ENCODE data around the gene LMTK3. TPM values are rescaled to one million over a fixed set of nuclear protein-coding genes. Genes with fewer than 3 reads are reported as not detected.

Gene LMTK3
- total RNA-seq, 1 donor from 2014 or later, result 0.02 TPM

- peaks cover 30% of the 10 kb centered on the region for H3K4me1 Mint-ChIP-seq
- H2AFZ ChIP-seq (replicated peaks), result no peak overlapping the region
- no peak overlapping the region for H3K27ac ChIP-seq
Measured at GRCh38 chr19:48512504-48513288, 1.1 kb upstream of the LMTK3 start.

GRCh38 chr19:48511321-48511731 is 309 bp downstream of the LMTK3 start:
- Histone ChIP-seq H3K9ac (no peak overlapping the region), H3K9me3 (ENCODE audit: low read depth) (no peaks in the 10 kb centered on the region), H3K4me3 (peak overlapping the region; percentile 52), H3K27ac (no peak overlapping the region), H3K4me2 (peak overlapping the region; percentile 92), H3K36me3 (no peaks in the 10 kb centered on the region), H2AFZ (replicated peaks) (peak overlapping the region; percentile 56), H3K4me1 (no peaks in the 10 kb centered on the region), H4K20me1 (ENCODE audit: low read depth) (no peaks in the 10 kb centered on the region), H3K79me2 (ENCODE audit: low read depth) (no peaks in the 10 kb centered on the region), H3K27me3 (peaks cover 30% of the 10 kb centered on the region), H3F3A (ENCODE audit: low read depth) (peaks cover 32% of the 10 kb centered on the region)
- Mint-ChIP-seq H3K36me3 (no peaks in the 10 kb centered on the region), H3K4me3 (peak overlapping the region; percentile 90), H3K27ac (no peak overlapping the region), H3K9me3 (no peaks in the 10 kb centered on the region), H3K27me3 (ENCODE audit: insufficient read depth, low read depth) (peaks cover 14% of the 10 kb centered on the region), H3K4me1 (peaks cover 26% of the 10 kb centered on the region)
- peak; percentile 38 for DNase-seq (ENCODE audit: low spot score)
- no peak for TF ChIP-seq EZH2 (IDR thresholded peaks at IDR 0.05)
- TF ChIP-seq EZH2phosphoT487 (IDR thresholded peaks at IDR 0.05), result no peak
- no peak for TF ChIP-seq CTCF (IDR thresholded peaks at IDR 0.05)

More at GRCh38 chr19:48512504-48513288, 1.1 kb upstream of the LMTK3 start:
- no peaks in the 10 kb centered on the region for H3K9me3 Mint-ChIP-seq
- H3K27me3 Mint-ChIP-seq (ENCODE audit: insufficient read depth, low read depth), result peaks cover 12% of the 10 kb centered on the region
- H4K20me1 ChIP-seq (ENCODE audit: low read depth), result no peaks in the 10 kb centered on the region
- peak; percentile 1 for DNase-seq (ENCODE audit: low spot score)
- H3K79me2 ChIP-seq (ENCODE audit: low read depth), result no peaks in the 10 kb centered on the region
- H3K4me3 Mint-ChIP-seq, result no peak overlapping the region
- no peak overlapping the region for H3K27ac Mint-ChIP-seq
- no peaks in the 10 kb centered on the region for H3K4me1 ChIP-seq
- H3K4me2 ChIP-seq, result peak overlapping the region; percentile 91
- no peak for TF ChIP-seq EZH2 (IDR thresholded peaks at IDR 0.05)
- TF ChIP-seq CTCF (IDR thresholded peaks at IDR 0.05), result no peak
- no peak for TF ChIP-seq EZH2phosphoT487 (IDR thresholded peaks at IDR 0.05)
- no peaks in the 10 kb centered on the region for H3K36me3 ChIP-seq
- no peaks in the 10 kb centered on the region for H3K36me3 Mint-ChIP-seq
- H3K4me3 ChIP-seq, result peak overlapping the region; percentile 81
- peaks cover 30% of the 10 kb centered on the region for H3F3A ChIP-seq (ENCODE audit: low read depth)
- no peak overlapping the region for H3K9ac ChIP-seq
- H3K9me3 ChIP-seq (ENCODE audit: low read depth), result no peaks in the 10 kb centered on the region
- peaks cover 30% of the 10 kb centered on the region for H3K27me3 ChIP-seq

GRCh38 chr19:48510421-48511268 is 990 bp downstream of the LMTK3 start:
- H3K4me3 ChIP-seq, result peak overlapping the region; percentile 52
- H3K4me1 Mint-ChIP-seq, result peaks cover 26% of the 10 kb centered on the region
- peak overlapping the region; percentile 81 for H3K27ac Mint-ChIP-seq
- H3K4me2 ChIP-seq, result peak overlapping the region; percentile 92
- H3K27ac ChIP-seq, result no peak overlapping the region
- TF ChIP-seq EZH2phosphoT487 (IDR thresholded peaks at IDR 0.05) (no peak), EZH2 (IDR thresholded peaks at IDR 0.05) (no peak), CTCF (IDR thresholded peaks at IDR 0.05) (no peak)
- H3K36me3 ChIP-seq, result no peaks in the 10 kb centered on the region
- no peak overlapping the region for H3K9ac ChIP-seq
- H3K4me3 Mint-ChIP-seq, result peak overlapping the region; percentile 90
- H3K9me3 ChIP-seq (ENCODE audit: low read depth), result no peaks in the 10 kb centered on the region
- no peaks in the 10 kb centered on the region for H3K36me3 Mint-ChIP-seq
- H3K4me1 ChIP-seq, result no peaks in the 10 kb centered on the region
- no peaks in the 10 kb centered on the region for H3K79me2 ChIP-seq (ENCODE audit: low read depth)
- peaks cover 30% of the 10 kb centered on the region for H3K27me3 ChIP-seq
- peak overlapping the region; percentile 56 for H2AFZ ChIP-seq (replicated peaks)
- DNase-seq (ENCODE audit: low spot score), result peak; percentile 87
- peaks cover 32% of the 10 kb centered on the region for H3F3A ChIP-seq (ENCODE audit: low read depth)
- no peaks in the 10 kb centered on the region for H4K20me1 ChIP-seq (ENCODE audit: low read depth)
- no peaks in the 10 kb centered on the region for H3K9me3 Mint-ChIP-seq
- peaks cover 14% of the 10 kb centered on the region for H3K27me3 Mint-ChIP-seq (ENCODE audit: insufficient read depth, low read depth)

Data from neural progenitor cell (in vitro differentiated cells).